Retinal pigment epithelial cell (primary cell): ENCODE measurements around the gene GMFB.

Experiments used
- DNase-seq: peaks from one replicate; pipeline ENCODE4 v3.0.0-alpha.2; 2010; ENCODE audit warnings: low read depth
- H3K4me3 ChIP-seq: 2 replicates; pipeline ENCODE4 v1.5.1; 2011; ENCODE audit warnings: mild to moderate bottlenecking, low read length, control low read depth, moderate library complexity
- CTCF ChIP-seq: conservative IDR thresholded peaks from 2 replicates; pipeline ENCODE4 v1.5.1; 2011; ENCODE audit warnings: low read depth, low read length, control low read depth, inconsistent platforms

The GMFB gene

GRCh38 chr14:54488646-54489317 lies at the start of gene GMFB:
Gene GMFB, minus strand, starts transcription at chr14:54488980. Its CDS starts 53 bp downstream, at chr14:54488927.
- peak within 1 kb of the TSS; percentile 92 for H3K4me3 ChIP-seq
- peak; percentile 64 for TF ChIP-seq CTCF
- peak; percentile 65 for DNase-seq

GRCh38 chr14:54538055-54538454 lies 49.3 kb upstream of the GMFB start:
- TF ChIP-seq CTCF, result no peak
- no peak for DNase-seq
- H3K4me3 ChIP-seq, result no peak overlapping the region

GRCh38 chr14:54537651-54538050 lies 48.9 kb upstream of the GMFB start:
- no peak overlapping the region for H3K4me3 ChIP-seq
- no peak for DNase-seq
- TF ChIP-seq CTCF, result no peak

- DNase-seq, result no peak
- no peak for TF ChIP-seq CTCF
- H3K4me3 ChIP-seq, result no peak overlapping the region
These were observed 46.9 kb upstream of the GMFB start for GRCh38 chr14:54535646-54536045.

GRCh38 chr14:54535126-54535525 lies 46.3 kb upstream of the GMFB start:
- DNase-seq, result no peak
- H3K4me3 ChIP-seq, result no peak overlapping the region
- no peak for TF ChIP-seq CTCF

GRCh38 chr14:54533100-54533499 lies 44.3 kb upstream of the GMFB start:
- no peak overlapping the region for H3K4me3 ChIP-seq
- DNase-seq, result no peak
- no peak for TF ChIP-seq CTCF
